Vagina (tissue), 2 donors: ENCODE measurements around the gene MTHFD1L.

Experiments used
- CTCF ChIP-seq, 3 experiments: fragments of 450-650 bp in 2 of 3; fragments of 200-600 bp in 1 of 3; sonication (generic) in 1 of 3; IDR thresholded peaks; one replicate each; pipeline ENCODE4 v1.5.1; 2017 to 2019; ENCODE audit warnings: antibody characterized with exemption in 3 of 3, mild to moderate bottlenecking in 2 of 3, moderate library complexity in 2 of 3
- POLR2AphosphoS5 ChIP-seq, 2 donors: sonication (generic); formaldehyde crosslinking; IDR thresholded peaks; one replicate each; pipeline ENCODE4 v1.9.0; 2017; ENCODE audit warnings: antibody characterized with exemption in 2 of 2, mild to moderate bottlenecking in 2 of 2, low read depth in 1 of 2; ENCODE audit not compliant: insufficient read depth in 1 of 2

DNA sequence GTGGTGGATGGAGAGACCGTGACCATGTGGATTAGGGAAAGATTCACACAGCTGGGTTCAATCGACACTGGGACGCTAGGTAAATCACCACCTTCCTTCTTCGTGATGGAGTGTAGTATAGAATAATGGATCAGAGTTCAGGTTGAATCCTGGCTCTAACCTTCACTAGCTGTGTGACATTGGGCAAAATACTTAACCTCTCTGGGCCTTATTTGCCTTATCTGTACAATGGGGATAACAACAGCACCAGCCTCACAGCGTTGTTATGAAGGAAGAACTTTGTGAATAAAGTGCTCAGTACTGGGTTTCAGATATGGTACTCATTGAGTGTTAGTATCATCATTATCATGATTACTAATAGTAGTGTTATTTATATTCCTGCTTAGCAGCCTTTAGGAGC, 248.1 kb downstream of the MTHFD1L start:
- TF ChIP-seq CTCF (IDR thresholded peaks at IDR 0.05) (no peak), POLR2AphosphoS5 (IDR thresholded peaks at IDR 0.05; ENCODE audit: insufficient read depth in 1 of 2, low read depth in 1 of 2) (no peak)
